Nephron (organoid): Measurements from ENCODE around the gene CLCN1.

Source experiments
- H3K27ac Mint-ChIP-seq, 3 experiments: 2 replicates each; pipeline ENCODE4 v1.8.0; 2020; ENCODE audit warnings: mixed read lengths in 3 of 3, mild to moderate bottlenecking in 2 of 3, moderate library complexity in 1 of 3
- H3K27me3 Mint-ChIP-seq: 2 replicates; pipeline ENCODE4 v1.8.0; 2021; ENCODE audit warnings: low read depth, mild to moderate bottlenecking, moderate library complexity, mixed read lengths
- H3K36me3 Mint-ChIP-seq: 2 replicates; pipeline ENCODE4 v1.8.0; 2020; ENCODE audit warnings: low read depth, mixed read lengths
- H3K4me1 Mint-ChIP-seq: 2 replicates; pipeline ENCODE4 v1.8.0; 2020; ENCODE audit warnings: mixed read lengths
- H3K4me3 Mint-ChIP-seq, 3 experiments: 2 replicates each; pipeline ENCODE4 v1.8.0; 2020; ENCODE audit warnings: mild to moderate bottlenecking in 3 of 3, mixed read lengths in 3 of 3, moderate library complexity in 2 of 3
- H3K9me3 Mint-ChIP-seq: 2 replicates; pipeline ENCODE4 v1.8.0; 2020; ENCODE audit warnings: mixed read lengths
- CTCF ChIP-seq, 3 experiments: fragments of 200-600 bp; sonication (generic); IDR thresholded peaks; one replicate each; pipeline ENCODE4 v1.5.0; 2021; ENCODE audit warnings: antibody characterized with exemption in 3 of 3; ENCODE audit not compliant: unreplicated experiment in 3 of 3

The CLCN1 gene

GRCh38 chr7:143372070-143372469 lies 56.2 kb downstream of the CLCN1 start:
- Mint-ChIP-seq H3K9me3 (no peaks in the 10 kb centered on the region), H3K4me3 (no peak overlapping the region), H3K36me3 (no peaks in the 10 kb centered on the region), H3K27me3 (no peaks in the 10 kb centered on the region), H3K4me1 (peaks cover 14% of the 10 kb centered on the region), H3K27ac (no peak overlapping the region)
- no peak for TF ChIP-seq CTCF (IDR thresholded peaks at IDR 0.05; ENCODE audit: unreplicated experiment in 3 of 3)

- Mint-ChIP-seq H3K27me3 (no peaks in the 10 kb centered on the region), H3K27ac (peak overlapping the region in 1 of 3 experiments; percentile 21), H3K4me3 (no peak overlapping the region), H3K4me1 (peaks cover 23% of the 10 kb centered on the region), H3K9me3 (no peaks in the 10 kb centered on the region), H3K36me3 (no peaks in the 10 kb centered on the region)
- TF ChIP-seq CTCF (IDR thresholded peaks at IDR 0.05; ENCODE audit: unreplicated experiment in 3 of 3), result no peak
Observed at GRCh38 chr7:143373255-143373794, 57.4 kb downstream of the CLCN1 start.

GRCh38 chr7:143374561-143374960 lies 58.6 kb downstream of the CLCN1 start:
- Mint-ChIP-seq H3K27me3 (no peaks in the 10 kb centered on the region), H3K4me3 (no peak overlapping the region), H3K27ac (no peak overlapping the region), H3K4me1 (peaks cover 35% of the 10 kb centered on the region), H3K9me3 (no peaks in the 10 kb centered on the region), H3K36me3 (no peaks in the 10 kb centered on the region)
- no peak for TF ChIP-seq CTCF (IDR thresholded peaks at IDR 0.05; ENCODE audit: unreplicated experiment in 3 of 3)

DNA sequence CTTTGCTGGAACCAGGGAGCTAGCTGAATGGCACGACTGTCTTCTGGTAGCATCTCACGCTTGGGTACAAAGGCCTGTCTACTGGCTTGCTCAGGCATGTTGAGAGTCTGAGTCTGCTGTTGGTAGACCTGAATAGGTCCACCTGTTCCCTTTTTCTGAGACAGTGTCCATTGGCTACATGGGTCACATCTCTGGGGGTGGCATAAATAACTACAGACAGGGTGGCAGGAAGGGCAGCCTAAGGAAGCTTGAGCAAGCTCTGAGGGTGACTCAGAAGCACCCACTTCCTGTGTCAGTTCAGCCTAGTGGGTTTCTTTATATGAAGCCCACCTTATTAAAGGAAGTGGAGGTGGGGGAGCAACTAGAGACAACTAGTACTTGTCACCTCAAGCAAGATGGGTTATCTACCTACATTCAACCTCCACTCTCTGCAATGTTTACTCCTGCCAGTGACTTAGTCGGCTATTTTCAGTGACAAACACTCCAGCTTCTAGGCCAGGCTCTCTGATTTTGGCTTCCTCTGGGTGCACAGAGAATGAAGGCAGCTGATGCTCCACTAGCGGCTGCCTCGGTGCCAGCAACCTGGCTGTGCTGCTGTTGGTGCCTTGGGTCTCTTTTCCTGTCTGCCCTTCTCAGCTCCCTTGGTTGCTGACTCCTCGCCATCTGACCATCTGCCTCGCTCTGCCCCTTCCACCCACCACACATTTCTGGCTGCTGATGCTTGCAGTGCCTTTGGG lies 59.6 kb downstream of the CLCN1 start:
- Mint-ChIP-seq H3K9me3 (no peaks in the 10 kb centered on the region), H3K4me3 (no peak overlapping the region), H3K27me3 (no peaks in the 10 kb centered on the region), H3K27ac (no peak overlapping the region), H3K36me3 (no peaks in the 10 kb centered on the region), H3K4me1 (peaks cover 34% of the 10 kb centered on the region)
- no peak for TF ChIP-seq CTCF (IDR thresholded peaks at IDR 0.05; ENCODE audit: unreplicated experiment in 3 of 3)

DNA sequence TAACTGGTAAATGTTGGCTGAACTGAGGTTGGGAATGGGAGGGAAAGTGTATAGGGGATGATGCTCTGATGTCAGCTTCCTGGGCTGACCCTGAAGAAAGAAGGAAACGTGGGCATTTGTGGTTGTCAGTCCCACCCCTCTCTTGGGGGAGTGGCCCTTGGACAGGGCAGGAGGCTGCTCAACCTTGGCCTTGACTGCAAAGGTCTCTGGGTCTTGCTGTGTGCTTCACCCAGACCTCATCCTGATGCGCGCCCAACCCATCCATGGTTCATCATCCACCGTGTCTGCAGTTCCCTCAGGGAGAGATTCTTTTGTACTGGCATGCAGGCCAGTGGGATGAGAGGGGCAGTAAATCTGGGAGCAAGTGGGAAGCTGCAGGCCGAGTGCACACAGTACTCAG lies 60.5 kb downstream of the CLCN1 start:
- peaks cover 34% of the 10 kb centered on the region for H3K4me1 Mint-ChIP-seq
- H3K9me3 Mint-ChIP-seq, result no peaks in the 10 kb centered on the region
- H3K27ac Mint-ChIP-seq, result peak overlapping the region in 1 of 3 experiments; percentile 13
- H3K4me3 Mint-ChIP-seq, result peak overlapping the region in 1 of 3 experiments; percentile 33
- no peak for TF ChIP-seq CTCF (IDR thresholded peaks at IDR 0.05; ENCODE audit: unreplicated experiment in 3 of 3)
- no peaks in the 10 kb centered on the region for H3K27me3 Mint-ChIP-seq
- H3K36me3 Mint-ChIP-seq, result no peaks in the 10 kb centered on the region
